HG02840 (cell line): ENCODE data around the gene TERB1.

Experiments
- ATAC-seq: cut with Tn5 transposase; IDR thresholded peaks from one replicate; pipeline ENCODE4 v1.9.1; 2021; ENCODE audit warnings: mild to moderate bottlenecking, moderate library complexity, moderate number of reproducible peaks; ENCODE audit not compliant: unreplicated experiment, low FRiP score

Gene TERB1

DNA sequence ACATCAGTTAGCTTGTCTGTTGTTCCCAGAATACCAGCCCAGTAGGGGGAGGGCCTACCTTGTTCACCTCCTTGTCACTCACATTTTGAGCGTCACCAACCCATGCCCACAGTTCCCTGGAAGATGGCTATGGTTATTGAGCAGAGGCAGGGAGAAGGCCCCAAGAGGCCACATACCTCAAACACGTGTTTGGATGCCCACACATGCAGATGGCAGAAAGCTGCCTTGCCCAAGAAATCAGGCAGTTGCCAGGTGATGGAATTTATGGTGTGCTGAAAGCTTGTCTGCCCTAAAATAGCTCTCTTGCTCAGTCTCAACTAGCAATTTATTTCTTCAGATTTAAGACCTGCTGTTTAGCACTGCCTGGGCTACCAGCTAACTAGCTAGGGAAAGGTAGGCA lies 88.3 kb downstream of the TERB1 start:
- ATAC-seq = no peak

DNA sequence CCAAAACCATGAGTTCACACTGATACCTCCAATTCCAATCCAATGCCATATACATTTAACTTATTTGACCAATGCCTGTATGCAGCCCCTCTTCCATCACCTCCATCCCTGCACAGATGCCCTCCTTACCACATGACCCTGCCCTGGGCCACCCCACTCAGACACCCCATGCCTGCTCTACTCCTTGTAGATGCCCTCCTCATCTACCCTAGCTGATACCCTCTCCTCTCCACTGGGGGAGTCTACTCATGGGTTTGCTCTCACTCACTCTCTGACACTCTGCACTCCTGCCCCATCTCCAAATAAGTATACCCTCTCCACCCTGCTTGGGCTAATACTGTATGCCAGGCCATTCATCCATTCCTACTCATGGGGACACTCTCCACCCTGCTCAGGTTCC lies 88.9 kb downstream of the TERB1 start:
- no peak for ATAC-seq

DNA sequence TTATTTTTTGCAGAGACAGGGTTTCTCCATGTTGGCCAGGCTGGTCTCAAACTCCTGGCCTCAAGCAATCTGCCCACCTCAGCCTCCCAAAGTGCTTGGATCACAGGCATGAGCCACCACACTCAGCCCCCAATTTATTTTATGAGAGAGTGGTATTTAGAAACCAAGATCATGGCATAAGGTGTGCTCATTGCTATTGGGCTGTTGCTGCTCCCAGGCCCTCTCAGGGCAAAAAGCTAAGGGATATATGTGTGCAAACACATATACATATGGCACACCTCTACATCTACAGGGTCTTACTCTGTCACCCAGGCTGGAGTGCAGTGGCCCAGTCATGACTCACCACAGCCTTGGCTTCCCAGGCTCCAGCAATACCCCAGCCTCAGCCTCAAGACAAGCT lies 89.8 kb downstream of the TERB1 start:
- ATAC-seq = no peak

DNA sequence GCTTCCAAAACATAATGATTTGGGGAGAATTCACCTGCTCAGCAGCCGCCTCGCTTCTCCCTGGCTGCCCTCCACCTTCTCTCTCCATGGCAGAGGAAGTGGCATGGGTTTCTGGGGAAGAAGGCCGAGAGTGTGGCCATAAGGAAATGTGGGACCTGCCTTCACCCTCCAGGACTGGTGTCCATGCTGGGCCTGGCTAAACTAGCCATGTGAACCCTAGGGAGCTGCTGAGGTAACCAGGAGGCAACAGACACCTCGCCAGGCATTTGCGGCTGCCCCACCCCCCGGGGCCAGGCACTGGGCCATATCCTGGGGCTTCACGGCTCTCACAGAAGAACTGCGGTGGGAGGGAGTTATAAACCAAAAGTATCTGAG lies 94.9 kb downstream of the TERB1 start:
- ATAC-seq = no peak

DNA sequence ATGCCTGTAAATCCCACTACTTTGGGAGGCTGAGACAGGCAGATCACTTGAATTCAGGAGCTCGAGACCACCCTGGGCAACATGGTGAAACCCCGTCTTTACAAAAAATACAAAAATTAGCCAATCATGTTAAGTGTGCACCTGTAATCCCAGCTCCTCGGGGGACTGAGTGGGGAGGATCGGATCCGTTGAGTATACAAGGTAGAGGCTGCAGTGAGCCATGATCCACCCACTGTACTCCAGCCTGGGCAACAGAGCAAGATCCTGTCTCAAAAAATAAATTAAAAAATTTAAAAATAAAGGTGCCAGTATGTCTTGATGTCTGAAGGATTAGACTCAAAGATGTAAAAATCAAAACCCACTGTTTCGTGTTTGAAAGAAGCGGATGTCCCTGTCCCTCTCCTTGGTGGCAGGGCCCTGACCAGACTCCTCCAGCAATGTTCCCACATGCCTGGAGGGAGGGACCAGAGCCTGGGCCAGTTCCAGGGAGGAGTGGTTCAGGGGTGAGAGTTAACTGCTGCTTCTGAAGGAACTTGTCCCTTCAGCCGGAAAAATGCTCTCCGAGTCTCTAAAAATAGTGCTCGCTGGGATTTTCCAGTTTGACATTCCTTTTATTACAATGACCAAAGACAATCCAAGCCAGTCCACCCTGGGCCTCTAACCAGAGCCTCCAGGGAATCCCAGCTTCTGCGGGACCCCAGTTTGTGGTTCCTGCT lies 95.4 kb downstream of the TERB1 start:
- ATAC-seq = no peak
